Esophagus (tissue), 2 donors: Measurements from ENCODE around the gene ARSD. TPM values are rescaled to one million over a fixed set of nuclear protein-coding genes. Genes with fewer than 3 reads are reported as not detected.
"Not testable (repeated sequence)": the region's sequence is repeated elsewhere in the genome, so short reads cannot be mapped to it uniquely, and the experiment has no call there.

Experiments
- H3K27ac ChIP-seq, 2 donors: one replicate each; pipeline ENCODE4 v1.5.1; 2013; ENCODE audit warnings: low read depth in 2 of 2, mild to moderate bottlenecking in 2 of 2, inconsistent platforms in 1 of 2, low read length in 1 of 2, moderate library complexity in 1 of 2
- H3K27me3 ChIP-seq, 2 donors: one replicate each; pipeline ENCODE4 v1.6.1; 2013; ENCODE audit warnings: low read length in 2 of 2, control low read depth in 1 of 2, mild to moderate bottlenecking in 1 of 2; ENCODE audit not compliant: insufficient read depth in 2 of 2, control insufficient read depth in 1 of 2
- H3K36me3 ChIP-seq, 2 donors: one replicate each; pipeline ENCODE4 v1.6.1; 2013; ENCODE audit warnings: low read length in 1 of 2; ENCODE audit not compliant: control insufficient read depth in 2 of 2, insufficient read depth in 2 of 2
- H3K4me1 ChIP-seq, 2 donors: one replicate each; pipeline ENCODE4 v1.6.1; 2013; ENCODE audit warnings: low read length in 1 of 2; ENCODE audit not compliant: control insufficient read depth in 2 of 2, insufficient read depth in 2 of 2
- H3K4me3 ChIP-seq, 2 donors: one replicate each; pipeline ENCODE4 v1.5.1; 2013; ENCODE audit warnings: low read length in 2 of 2, mild to moderate bottlenecking in 2 of 2, low read depth in 1 of 2, moderate library complexity in 1 of 2
- H3K9me3 ChIP-seq, 2 donors: one replicate each; pipeline ENCODE4 v1.6.1; 2013; ENCODE audit warnings: mild to moderate bottlenecking in 2 of 2, low read depth in 1 of 2, low read length in 1 of 2, moderate library complexity in 1 of 2; ENCODE audit not compliant: control insufficient read depth in 2 of 2, insufficient read depth in 1 of 2
- WGBS, 2 donors: extraction: QIAGEN DNeasy Blood & Tissue Kit; methylation state at CpG; one replicate each; pipeline ENCODE4 v1.1.7; 2013; 5-methylcytosine and 5-hydroxymethylcytosine counted together
- polyA plus RNA-seq, 2 donors: library from polyadenylated mRNA; stranded (reverse); fragments of 200-250 nt; gene quantifications; one replicate each; pipeline ENCODE4 v1.2.3, GENCODE V29; 2013
- donor health status: healthy with polysubstance abuse.
- donor health status: Bipolar disorder and iron deficiency.

ARSD gene
- polyA plus RNA-seq, 2 donors: 10.5 to 10.9 TPM

- Histone ChIP-seq H3K27ac (peak overlapping the region; percentile 41 to 78), H3K9me3 (peaks cover 0 to under 1% of the 10 kb centered on the region in 2 donors), H3K4me1 (peaks cover 4 to 5% of the 10 kb centered on the region in 2 donors), H3K36me3 (no peaks in the 10 kb centered on the region), H3K4me3 (no peak overlapping the region), H3K27me3 (no peaks in the 10 kb centered on the region)
- WGBS, 2 donors: 60% methylated on average over 13 of the region's 13 CpGs
Observed at GRCh38 chrX:2898846-2899512, 30.2 kb downstream of the ARSD start.

GRCh38 chrX:2897690-2898623 lies 31.2 kb downstream of the ARSD start:
- H3K4me3 ChIP-seq, H3K4me1 ChIP-seq, H3K9me3 ChIP-seq, H3K36me3 ChIP-seq, H3K27me3 ChIP-seq: not testable (repeated sequence)
- WGBS, 2 donors: 16 to 20% methylated on average over 22 of the region's 22 CpGs
- peak overlapping the region; percentile 59 to 78 for H3K27ac ChIP-seq

GRCh38 chrX:2897311-2897689 lies 31.8 kb downstream of the ARSD start:
- 53 to 70% methylated on average over 12 of the region's 12 CpGs for WGBS, 2 donors
- Histone ChIP-seq H3K27ac (peak overlapping the region; percentile 59 to 65), H3K27me3 (no peaks in the 10 kb centered on the region), H3K9me3 (no peaks in the 10 kb centered on the region), H3K36me3 (no peaks in the 10 kb centered on the region), H3K4me1 (peaks cover 4 to 5% of the 10 kb centered on the region in 2 donors), H3K4me3 (no peak overlapping the region)

GRCh38 chrX:2894885-2895292 lies 34.2 kb downstream of the ARSD start:
- Histone ChIP-seq H3K36me3 (no peaks in the 10 kb centered on the region), H3K27me3 (no peaks in the 10 kb centered on the region), H3K9me3 (no peaks in the 10 kb centered on the region), H3K4me1 (peaks cover 4 to 5% of the 10 kb centered on the region in 2 donors), H3K4me3 (no peak overlapping the region), H3K27ac (no peak overlapping the region)
- 36 to 41% methylated on average over 9 of the region's 9 CpGs for WGBS, 2 donors

- Histone ChIP-seq H3K4me1 (peaks cover 3 to 4% of the 10 kb centered on the region in 2 donors), H3K36me3 (no peaks in the 10 kb centered on the region), H3K9me3 (no peaks in the 10 kb centered on the region), H3K27ac (no peak overlapping the region), H3K4me3 (no peak overlapping the region), H3K27me3 (no peaks in the 10 kb centered on the region)
- 82 to 83% methylated on average over 5 of the region's 5 CpGs for WGBS, 2 donors
Observed at GRCh38 chrX:2892816-2893215, 36.3 kb downstream of the ARSD start.

- H3K27ac ChIP-seq, H3K27me3 ChIP-seq, H3K9me3 ChIP-seq, H3K4me1 ChIP-seq, H3K4me3 ChIP-seq, H3K36me3 ChIP-seq: not testable (repeated sequence)
- 57 to 73% methylated on average over 18 to 20 of the region's 22 CpGs for WGBS, 2 donors
Observed at GRCh38 chrX:2890536-2891460, 38.3 kb downstream of the ARSD start.

GRCh38 chrX:2889706-2890490 lies 39.2 kb downstream of the ARSD start:
- 32 to 36% methylated on average over 15 of the region's 15 CpGs for WGBS, 2 donors
- H3K27me3 ChIP-seq, H3K4me1 ChIP-seq, H3K36me3 ChIP-seq, H3K9me3 ChIP-seq, H3K27ac ChIP-seq: not testable (repeated sequence)
- peak overlapping the region in 1 of 2 donors; percentile 51 for H3K4me3 ChIP-seq

- Histone ChIP-seq H3K36me3 (no peaks in the 10 kb centered on the region), H3K4me1 (no peaks in the 10 kb centered on the region), H3K27me3 (no peaks in the 10 kb centered on the region), H3K27ac (no peak overlapping the region), H3K9me3 (no peaks in the 10 kb centered on the region), H3K4me3 (peak overlapping the region; percentile 27 to 51)
- 43 to 50% methylated on average over 11 of the region's 11 CpGs for WGBS, 2 donors
Observed at GRCh38 chrX:2889045-2889605, 40.0 kb downstream of the ARSD start.
